ENCODE data around the gene TOMM70.
"Not testable (repeated sequence)": the region's sequence is repeated elsewhere in the genome, so short reads cannot be mapped to it uniquely, and the experiment has no call there.

Gene TOMM70

GRCh38 chr3:100364421-100364820 is 36.5 kb downstream of the TOMM70 start:
- DNase-seq (ENCODE audit: low spot score): no peak

GRCh38 chr3:100361897-100362296 is 39.0 kb downstream of the TOMM70 start:
- no peak for DNase-seq (ENCODE audit: low spot score)

GRCh38 chr3:100360757-100361496 is 40.0 kb downstream of the TOMM70 start:
- no peak for DNase-seq (ENCODE audit: low spot score)

GRCh38 chr3:100359035-100359434 is 41.9 kb downstream of the TOMM70 start:
- DNase-seq (ENCODE audit: low spot score): no peak

- no peak for DNase-seq (ENCODE audit: low spot score)
Observed at GRCh38 chr3:100358413-100358812, 42.5 kb downstream of the TOMM70 start.

- no peak for DNase-seq (ENCODE audit: low spot score)
Observed at GRCh38 chr3:100354850-100355249, 46.0 kb downstream of the TOMM70 start.

- peak; percentile 18 for DNase-seq (ENCODE audit: low spot score)
Observed at GRCh38 chr3:100352296-100353231, 48.3 kb downstream of the TOMM70 start.

GRCh38 chr3:100351770-100352169 is 49.1 kb downstream of the TOMM70 start:
- not testable (repeated sequence) for DNase-seq (ENCODE audit: low spot score)

GRCh38 chr3:100348727-100349126 is 52.2 kb downstream of the TOMM70 start:
- DNase-seq (ENCODE audit: low spot score): no peak

- DNase-seq (ENCODE audit: low spot score): no peak
Observed at GRCh38 chr3:100340527-100340926, 60.4 kb downstream of the TOMM70 start.

GRCh38 chr3:100339786-100340185 is 61.1 kb downstream of the TOMM70 start:
- DNase-seq (ENCODE audit: low spot score): no peak

- no peak for DNase-seq (ENCODE audit: low spot score)
Observed at GRCh38 chr3:100338911-100339310, 62.0 kb downstream of the TOMM70 start.

- DNase-seq (ENCODE audit: low spot score): not testable (repeated sequence)
Observed at GRCh38 chr3:100336229-100336628, 64.7 kb downstream of the TOMM70 start.

GRCh38 chr3:100335434-100335833 is 65.5 kb downstream of the TOMM70 start:
- peak; percentile 74 for DNase-seq (ENCODE audit: low spot score)

- DNase-seq (ENCODE audit: low spot score): peak; percentile 89
Observed at GRCh38 chr3:100334488-100335351, 66.2 kb downstream of the TOMM70 start, which contains the start of gene NIT2. TSS of gene NIT2 (plus strand) at chr3:100334757. CDS start at chr3:100334792, 35 bp downstream.

GRCh38 chr3:100333970-100334487 is 66.9 kb downstream of the TOMM70 start:
- no peak for DNase-seq (ENCODE audit: low spot score)

- DNase-seq (ENCODE audit: low spot score): no peak
Observed at GRCh38 chr3:100333051-100333450, 67.8 kb downstream of the TOMM70 start.

GRCh38 chr3:100331660-100332059 is 69.2 kb downstream of the TOMM70 start:
- DNase-seq (ENCODE audit: low spot score): no peak

GRCh38 chr3:100330651-100331050 is 70.2 kb downstream of the TOMM70 start:
- no peak for DNase-seq (ENCODE audit: low spot score)

- no peak for DNase-seq (ENCODE audit: low spot score)
Observed at GRCh38 chr3:100329800-100330489, 70.9 kb downstream of the TOMM70 start.

- DNase-seq (ENCODE audit: low spot score): not testable (repeated sequence)
Observed at GRCh38 chr3:100327377-100327776, 73.5 kb downstream of the TOMM70 start.

Data from RKO (cell line).